Fibroblast of pulmonary artery (primary cell): ENCODE data around the gene GRWD1.

Source experiments
- DNase-seq: peaks from one replicate; pipeline ENCODE4 v3.0.0-alpha.2; 2010; ENCODE audit warnings: low read depth
- H3K4me3 ChIP-seq: replicated peaks from 2 replicates; pipeline ENCODE4 v1.5.1; 2011; ENCODE audit warnings: low read depth, mild to moderate bottlenecking, control low read depth, low read length, moderate library complexity
- TF ChIP-seq, protein P1 (sequence below): IDR thresholded peaks from 2 replicates; pipeline ENCODE4 v1.5.1; 2011; ENCODE audit warnings: mild to moderate bottlenecking, control low read depth, low read length, inconsistent platforms; ENCODE audit errors: missing control alignments

Gene GRWD1

GRCh38 chr19:48468772-48469288 is 23.0 kb downstream of the GRWD1 start:
- peak; percentile 100 for DNase-seq
- H3K4me3 ChIP-seq, result peak overlapping the region; percentile 92

DNA sequence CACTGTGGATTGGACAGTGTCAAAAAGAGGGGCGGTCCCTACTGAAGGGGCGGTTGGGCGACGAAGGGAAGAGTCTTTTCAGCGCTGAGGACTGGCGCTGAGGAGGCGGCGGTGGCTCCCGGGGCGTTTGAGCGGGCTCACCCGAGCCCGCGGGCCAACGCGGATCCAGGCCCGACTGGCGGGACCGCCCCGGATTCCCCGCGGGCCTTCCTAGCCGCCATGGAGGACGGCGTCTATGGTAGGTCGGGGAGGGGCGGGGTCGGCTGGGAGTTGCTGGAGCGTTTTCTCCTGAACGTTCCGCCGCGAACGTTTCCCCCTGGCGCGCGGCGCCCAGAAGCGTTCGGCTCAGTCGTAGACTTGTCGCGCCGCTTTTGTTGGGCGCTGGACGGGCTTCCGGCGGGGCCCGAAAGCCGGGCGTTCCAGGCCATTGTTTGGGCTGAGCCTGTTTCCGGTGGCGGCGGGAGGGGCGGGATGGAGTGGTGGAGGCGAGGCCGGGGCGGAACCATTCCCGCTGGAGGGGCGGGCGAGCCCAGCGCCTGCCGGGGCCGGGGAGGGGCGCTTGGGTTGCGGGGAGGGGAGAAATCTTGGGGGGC is 23.6 kb downstream of the GRWD1 start, which contains the start of gene CYTH2:
CYTH2 (plus strand) TSS at position 81 of the 593 bp plus-strand sequence; CDS start at position 220, 139 bp downstream.
- DNase-seq, result peak; percentile 81
- H3K4me3 ChIP-seq, result peak within 1 kb of the TSS; percentile 92
- TF ChIP-seq, protein P1, sequence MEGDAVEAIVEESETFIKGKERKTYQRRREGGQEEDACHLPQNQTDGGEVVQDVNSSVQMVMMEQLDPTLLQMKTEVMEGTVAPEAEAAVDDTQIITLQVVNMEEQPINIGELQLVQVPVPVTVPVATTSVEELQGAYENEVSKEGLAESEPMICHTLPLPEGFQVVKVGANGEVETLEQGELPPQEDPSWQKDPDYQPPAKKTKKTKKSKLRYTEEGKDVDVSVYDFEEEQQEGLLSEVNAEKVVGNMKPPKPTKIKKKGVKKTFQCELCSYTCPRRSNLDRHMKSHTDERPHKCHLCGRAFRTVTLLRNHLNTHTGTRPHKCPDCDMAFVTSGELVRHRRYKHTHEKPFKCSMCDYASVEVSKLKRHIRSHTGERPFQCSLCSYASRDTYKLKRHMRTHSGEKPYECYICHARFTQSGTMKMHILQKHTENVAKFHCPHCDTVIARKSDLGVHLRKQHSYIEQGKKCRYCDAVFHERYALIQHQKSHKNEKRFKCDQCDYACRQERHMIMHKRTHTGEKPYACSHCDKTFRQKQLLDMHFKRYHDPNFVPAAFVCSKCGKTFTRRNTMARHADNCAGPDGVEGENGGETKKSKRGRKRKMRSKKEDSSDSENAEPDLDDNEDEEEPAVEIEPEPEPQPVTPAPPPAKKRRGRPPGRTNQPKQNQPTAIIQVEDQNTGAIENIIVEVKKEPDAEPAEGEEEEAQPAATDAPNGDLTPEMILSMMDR, result no peak

More at GRCh38 chr19:48468772-48469288, 23.0 kb downstream of the GRWD1 start:
- TF ChIP-seq, protein P1, result no peak

DNA sequence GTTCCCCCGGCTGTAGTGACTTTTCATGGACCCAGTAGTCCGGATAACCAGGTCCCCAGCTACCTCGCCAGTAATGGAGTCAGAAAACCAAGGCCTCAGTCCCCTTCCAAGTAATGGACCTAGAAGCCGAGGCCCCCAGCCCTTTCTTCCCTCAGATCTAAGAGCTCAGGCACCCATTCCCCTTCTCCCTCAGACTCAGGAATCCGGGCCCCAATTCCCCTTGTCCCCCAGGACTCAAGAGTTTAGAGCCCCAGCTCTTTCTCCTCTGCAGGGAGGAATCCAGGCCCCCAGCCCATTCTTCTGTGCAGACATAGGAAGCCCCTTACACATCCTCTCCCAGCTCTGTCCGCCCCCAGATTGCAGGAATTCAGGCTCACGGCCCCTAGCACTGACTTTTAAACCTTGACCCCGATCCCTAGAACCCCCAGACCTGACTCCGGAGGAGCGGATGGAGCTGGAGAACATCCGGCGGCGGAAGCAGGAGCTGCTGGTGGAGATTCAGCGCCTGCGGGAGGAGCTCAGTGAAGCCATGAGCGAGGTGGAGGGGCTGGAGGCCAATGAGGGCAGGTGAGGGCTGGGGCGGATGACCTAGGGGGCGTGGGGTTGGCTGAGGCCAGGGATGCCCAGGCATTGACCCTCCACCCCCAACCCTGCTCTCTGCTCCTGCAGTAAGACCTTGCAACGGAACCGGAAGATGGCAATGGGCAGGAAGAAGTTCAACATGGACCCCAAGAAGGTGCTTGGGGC is 24.3 kb downstream of the GRWD1 start:
- DNase-seq, result no peak
- peak overlapping the region; percentile 92 for H3K4me3 ChIP-seq
- TF ChIP-seq, protein P1, result no peak

GRCh38 chr19:48470856-48471255 is 25.1 kb downstream of the GRWD1 start:
- TF ChIP-seq, protein P1, result no peak
- H3K4me3 ChIP-seq, result no peak overlapping the region
- no peak for DNase-seq

- TF ChIP-seq, protein P1, result no peak
- DNase-seq, result no peak
- no peak overlapping the region for H3K4me3 ChIP-seq
Measured at GRCh38 chr19:48471836-48472235, 26.1 kb downstream of the GRWD1 start.

DNA sequence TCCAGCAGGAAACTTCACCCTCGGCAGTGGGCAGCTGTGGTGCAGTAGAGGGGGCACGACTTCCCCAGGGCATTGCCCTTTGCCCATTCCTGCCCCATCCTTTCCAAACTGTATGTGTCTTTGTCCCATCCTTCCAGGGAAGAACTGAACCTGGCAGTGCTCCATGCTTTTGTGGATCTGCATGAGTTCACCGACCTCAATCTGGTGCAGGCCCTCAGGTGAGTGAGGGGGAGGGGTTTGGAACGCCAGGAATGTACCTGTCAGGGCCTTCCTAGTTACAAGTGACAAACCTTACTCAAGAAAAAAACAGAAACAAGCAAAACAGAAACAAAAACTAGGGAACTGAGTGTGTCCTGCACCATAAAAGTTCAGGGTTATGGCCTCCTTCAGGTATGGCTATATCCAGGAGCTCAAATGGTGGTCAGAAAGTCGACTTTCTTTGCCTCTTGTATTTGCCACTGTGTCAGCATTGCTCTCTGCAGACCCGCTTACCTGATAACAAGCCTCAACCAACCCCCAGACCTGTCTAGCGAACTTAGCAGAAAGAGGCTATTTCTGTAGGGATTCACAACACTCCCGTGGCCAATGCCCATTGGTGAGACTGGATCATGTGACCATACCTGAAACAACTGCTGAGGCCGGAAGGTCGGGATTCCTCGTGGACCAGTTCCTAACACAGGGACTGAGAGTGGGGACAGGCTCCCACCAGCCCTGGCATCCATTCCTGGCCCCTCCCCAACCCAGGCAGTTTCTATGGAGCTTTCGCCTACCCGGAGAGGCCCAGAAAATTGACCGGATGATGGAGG is 27.6 kb downstream of the GRWD1 start:
- TF ChIP-seq, protein P1, result no peak
- DNase-seq, result no peak
- no peak overlapping the region for H3K4me3 ChIP-seq
